Measurements from ENCODE around the gene KYNU. TPM values are rescaled to one million over a fixed set of nuclear protein-coding genes. Genes with fewer than 3 reads are reported as not detected.

The KYNU gene
- total and polyA plus RNA-seq, 7 donors: 0.10 to 0.69 (median 0.40) TPM

- intact Hi-C loops (cut with DNase I): no loop called here
- no peak overlapping the region for H3K27ac ChIP-seq
- no peak for ATAC-seq
Observed at GRCh38 chr2:142952793-142953494, 75.5 kb downstream of the KYNU start.

GRCh38 chr2:142954493-142954892, 77.0 kb downstream of the KYNU start:
- no peak overlapping the region for H3K4me3 ChIP-seq
- DNase-seq: no peak
- TF ChIP-seq, protein P1, sequence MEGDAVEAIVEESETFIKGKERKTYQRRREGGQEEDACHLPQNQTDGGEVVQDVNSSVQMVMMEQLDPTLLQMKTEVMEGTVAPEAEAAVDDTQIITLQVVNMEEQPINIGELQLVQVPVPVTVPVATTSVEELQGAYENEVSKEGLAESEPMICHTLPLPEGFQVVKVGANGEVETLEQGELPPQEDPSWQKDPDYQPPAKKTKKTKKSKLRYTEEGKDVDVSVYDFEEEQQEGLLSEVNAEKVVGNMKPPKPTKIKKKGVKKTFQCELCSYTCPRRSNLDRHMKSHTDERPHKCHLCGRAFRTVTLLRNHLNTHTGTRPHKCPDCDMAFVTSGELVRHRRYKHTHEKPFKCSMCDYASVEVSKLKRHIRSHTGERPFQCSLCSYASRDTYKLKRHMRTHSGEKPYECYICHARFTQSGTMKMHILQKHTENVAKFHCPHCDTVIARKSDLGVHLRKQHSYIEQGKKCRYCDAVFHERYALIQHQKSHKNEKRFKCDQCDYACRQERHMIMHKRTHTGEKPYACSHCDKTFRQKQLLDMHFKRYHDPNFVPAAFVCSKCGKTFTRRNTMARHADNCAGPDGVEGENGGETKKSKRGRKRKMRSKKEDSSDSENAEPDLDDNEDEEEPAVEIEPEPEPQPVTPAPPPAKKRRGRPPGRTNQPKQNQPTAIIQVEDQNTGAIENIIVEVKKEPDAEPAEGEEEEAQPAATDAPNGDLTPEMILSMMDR (IDR thresholded peaks at IDR 0.05): no peak
- H3K4me1 ChIP-seq: no peaks in the 10 kb centered on the region
- no peak for ATAC-seq
- no peak overlapping the region for H3K27ac ChIP-seq
- no peaks in the 10 kb centered on the region for H3K9me3 ChIP-seq
- WGBS, 3 donors: 78 to 92% (median 90%) methylated on average over 1 of the region's 1 CpG
- intact Hi-C loops (cut with DNase I): no loop called here
- no peaks in the 10 kb centered on the region for H3K36me3 ChIP-seq (ENCODE audit: insufficient read depth in 1 of 2, low read depth in 1 of 2)
- no peaks in the 10 kb centered on the region for H3K27me3 ChIP-seq (ENCODE audit: insufficient read depth in 3 of 3, low read length in 2 of 3)

More at GRCh38 chr2:142952793-142953494, 75.5 kb downstream of the KYNU start:
- Histone ChIP-seq H3K4me3 (no peak overlapping the region), H3K4me1 (no peaks in the 10 kb centered on the region), H3K9me3 (no peaks in the 10 kb centered on the region), H3K36me3 (ENCODE audit: insufficient read depth in 1 of 2, low read depth in 1 of 2) (no peaks in the 10 kb centered on the region), H3K27me3 (ENCODE audit: insufficient read depth in 3 of 3, low read length in 2 of 3) (no peaks in the 10 kb centered on the region)
- no peak for DNase-seq
- 53 to 58% (median 56%) methylated on average over 6 of the region's 6 CpGs for WGBS, 3 donors
- TF ChIP-seq, protein P1 (IDR thresholded peaks at IDR 0.05): no peak

- TF ChIP-seq, protein P1 (IDR thresholded peaks at IDR 0.05): no peak
- Histone ChIP-seq H3K27ac (no peak overlapping the region), H3K4me3 (no peak overlapping the region), H3K27me3 (ENCODE audit: insufficient read depth in 3 of 3, low read length in 2 of 3) (no peaks in the 10 kb centered on the region), H3K36me3 (ENCODE audit: insufficient read depth in 1 of 2, low read depth in 1 of 2) (no peaks in the 10 kb centered on the region), H3K9me3 (no peaks in the 10 kb centered on the region), H3K4me1 (no peaks in the 10 kb centered on the region)
- intact Hi-C loops (cut with DNase I): no loop called here
- 73 to 74% (median 74%) methylated on average over 1 of the region's 1 CpG for WGBS, 3 donors
- ATAC-seq (no peak), DNase-seq (no peak)
Observed at GRCh38 chr2:142957144-142957543, 79.7 kb downstream of the KYNU start.

DNA sequence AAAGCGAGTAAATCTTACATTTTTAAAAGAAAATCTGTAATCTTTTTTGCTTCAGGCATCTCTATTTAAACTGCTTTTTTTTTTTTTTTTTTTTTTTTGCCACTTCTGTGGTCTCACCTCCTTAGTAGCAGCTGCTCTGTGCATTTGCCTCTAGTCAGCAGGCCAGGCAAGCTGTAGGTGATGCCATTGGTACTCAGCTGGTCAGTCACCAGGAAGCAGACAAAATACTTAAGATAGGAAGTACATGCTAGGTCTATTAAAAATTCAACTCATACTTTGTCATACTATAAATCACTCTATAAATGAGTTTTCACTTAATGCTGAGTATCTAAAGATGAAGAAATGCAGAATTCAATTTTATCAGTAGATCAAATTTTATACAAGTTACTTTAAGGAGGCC, 83.7 kb downstream of the KYNU start:
- 94 to 100% (median 100%) methylated on average over 1 of the region's 1 CpG for WGBS, 3 donors
- TF ChIP-seq, protein P1 (IDR thresholded peaks at IDR 0.05): no peak
- H3K27me3 ChIP-seq (ENCODE audit: insufficient read depth in 3 of 3, low read length in 2 of 3): no peaks in the 10 kb centered on the region
- H3K27ac ChIP-seq: no peak overlapping the region
- no peaks in the 10 kb centered on the region for H3K9me3 ChIP-seq
- ATAC-seq (no peak), DNase-seq (no peak)
- no peak overlapping the region for H3K4me3 ChIP-seq
- H3K4me1 ChIP-seq: no peaks in the 10 kb centered on the region
- intact Hi-C loops (cut with DNase I): no loop called here
- no peaks in the 10 kb centered on the region for H3K36me3 ChIP-seq (ENCODE audit: insufficient read depth in 1 of 2, low read depth in 1 of 2)

DNA sequence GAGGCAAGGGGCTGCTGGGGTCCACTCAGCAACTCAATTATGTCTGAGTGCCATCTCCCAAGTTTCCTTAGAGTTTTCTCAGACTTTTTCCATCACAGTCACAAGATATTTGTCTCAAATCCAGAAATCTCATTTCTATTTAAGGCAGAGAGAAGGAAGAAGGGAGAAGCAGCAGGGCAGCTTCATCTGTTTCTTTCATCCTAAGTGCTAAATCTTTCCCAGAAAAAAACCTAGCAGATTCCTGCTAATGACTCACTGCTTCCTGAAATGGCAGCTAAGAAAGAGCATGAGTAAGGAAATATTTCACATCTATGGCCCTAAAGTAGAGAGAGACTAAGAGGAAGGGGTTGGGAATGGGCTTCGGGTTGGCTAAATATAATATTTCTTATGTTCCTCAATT, 88.0 kb downstream of the KYNU start:
- no peak for ATAC-seq
- DNase-seq: no peak
- Histone ChIP-seq H3K27ac (no peak overlapping the region), H3K4me3 (no peak overlapping the region), H3K9me3 (no peaks in the 10 kb centered on the region), H3K36me3 (ENCODE audit: insufficient read depth in 1 of 2, low read depth in 1 of 2) (no peaks in the 10 kb centered on the region), H3K4me1 (no peaks in the 10 kb centered on the region), H3K27me3 (ENCODE audit: insufficient read depth in 3 of 3, low read length in 2 of 3) (no peaks in the 10 kb centered on the region)
- WGBS, 3 donors: 70 to 93% (median 76%) methylated on average over 1 of the region's 1 CpG
- TF ChIP-seq, protein P1 (IDR thresholded peaks at IDR 0.05): no peak
- intact Hi-C loops (cut with DNase I): no loop called here
